ENCODE results near the gene GPER1.

Gene GPER1

GRCh38 chr7:1100834-1101562 is 13.1 kb downstream of the GPER1 start:
- H3K4me3 ChIP-seq (ENCODE audit: low read length) = no peak overlapping the region
- DNase-seq (ENCODE audit: low read depth) = no peak
- no peak for TF ChIP-seq CTCF (conservative IDR thresholded peaks at IDR 0.05; ENCODE audit: low read length)

GRCh38 chr7:1101563-1102431 is 13.9 kb downstream of the GPER1 start:
- H3K4me3 ChIP-seq (ENCODE audit: low read length) = no peak overlapping the region
- no peak for TF ChIP-seq CTCF (conservative IDR thresholded peaks at IDR 0.05; ENCODE audit: low read length)
- no peak for DNase-seq (ENCODE audit: low read depth)

GRCh38 chr7:1103009-1103788 is 15.3 kb downstream of the GPER1 start:
- no peak for DNase-seq (ENCODE audit: low read depth)
- no peak for TF ChIP-seq CTCF (conservative IDR thresholded peaks at IDR 0.05; ENCODE audit: low read length)
- H3K4me3 ChIP-seq (ENCODE audit: low read length) = no peak overlapping the region

- no peak overlapping the region for H3K4me3 ChIP-seq (ENCODE audit: low read length)
- DNase-seq (ENCODE audit: low read depth) = no peak
- TF ChIP-seq CTCF (conservative IDR thresholded peaks at IDR 0.05; ENCODE audit: low read length) = no peak
These were observed 16.0 kb downstream of the GPER1 start for GRCh38 chr7:1103789-1104515.

- no peak for TF ChIP-seq CTCF (conservative IDR thresholded peaks at IDR 0.05; ENCODE audit: low read length)
- H3K4me3 ChIP-seq (ENCODE audit: low read length) = no peak overlapping the region
- DNase-seq (ENCODE audit: low read depth) = no peak
These were observed 16.7 kb downstream of the GPER1 start for GRCh38 chr7:1104516-1105179.

- TF ChIP-seq CTCF (conservative IDR thresholded peaks at IDR 0.05; ENCODE audit: low read length) = no peak
- no peak for DNase-seq (ENCODE audit: low read depth)
- no peak overlapping the region for H3K4me3 ChIP-seq (ENCODE audit: low read length)
These were observed 17.3 kb downstream of the GPER1 start for GRCh38 chr7:1105189-1105588.

All from AG10803 (cell line).